DND-41 (cell line): ENCODE results near the gene ZFPM1.

ENCODE experiments used
- ATAC-seq: fragments of 200-7000 bp; cut with Tn5 transposase; 3 replicates; pipeline ENCODE4 v1.9.1; 2021; ENCODE audit warnings: low read depth; ENCODE audit not compliant: insufficient read depth
- DNase-seq: peaks from one replicate; pipeline ENCODE4 v3.0.0-alpha.2; 2020
- H2AFZ ChIP-seq: 2 replicates; pipeline ENCODE4 v1.6.0; 2012; ENCODE audit warnings: low read depth, low read length
- H3K27ac ChIP-seq: 2 replicates; pipeline ENCODE4 v1.5.1; 2012; ENCODE audit warnings: low read length, inconsistent platforms
- H3K27me3 ChIP-seq: fragments of 200-600 bp; sonication (generic); 2 replicates; pipeline ENCODE4 v1.6.0; 2012; ENCODE audit warnings: low read length, mild to moderate bottlenecking, inconsistent platforms; ENCODE audit not compliant: insufficient read depth, poor library complexity
- H3K36me3 ChIP-seq: 2 replicates; pipeline ENCODE4 v1.5.1; 2012; ENCODE audit warnings: low read length, inconsistent platforms; ENCODE audit not compliant: insufficient read depth
- H3K4me1 ChIP-seq: 2 replicates; pipeline ENCODE4 v1.5.1; 2012; ENCODE audit warnings: mild to moderate bottlenecking, low read length; ENCODE audit not compliant: insufficient read depth
- H3K4me2 ChIP-seq: 2 replicates; pipeline ENCODE4 v1.6.0; 2012; ENCODE audit warnings: mild to moderate bottlenecking, moderate library complexity, low read length, inconsistent platforms; ENCODE audit not compliant: insufficient read depth
- H3K4me3 ChIP-seq, 2 experiments: fragments of 200-600 bp in 1 of 2; shearing (Covaris generic) in 1 of 2; 2 replicates each; pipeline ENCODE4 v1.5.1; 2012 to 2016; ENCODE audit warnings: inconsistent platforms in 2 of 2, low read length in 2 of 2, mild to moderate bottlenecking in 2 of 2, low read depth in 1 of 2, moderate library complexity in 1 of 2
- H3K79me2 ChIP-seq: 2 replicates; pipeline ENCODE4 v1.6.0; 2012; ENCODE audit warnings: low read length, inconsistent platforms; ENCODE audit not compliant: insufficient read depth
- H3K9ac ChIP-seq: 2 replicates; pipeline ENCODE4 v1.6.0; 2012; ENCODE audit warnings: low read depth, mild to moderate bottlenecking, inconsistent platforms, low read length, moderate library complexity
- H3K9me3 ChIP-seq: 2 replicates; pipeline ENCODE4 v1.5.1; 2012; ENCODE audit warnings: low read length, moderate library complexity, mild to moderate bottlenecking, inconsistent platforms; ENCODE audit not compliant: insufficient read depth, severe bottlenecking
- H4K20me1 ChIP-seq: 2 replicates; pipeline ENCODE4 v1.6.0; 2012; ENCODE audit warnings: low read length; ENCODE audit not compliant: insufficient read depth
- CTCF ChIP-seq: IDR thresholded peaks from 2 replicates; pipeline ENCODE4 v1.5.1; 2012; ENCODE audit warnings: borderline replicate concordance, low read length, moderate library complexity, mild to moderate bottlenecking; ENCODE audit not compliant: poor library complexity, severe bottlenecking; ENCODE audit errors: extremely low read depth
- EZH2 ChIP-seq: IDR thresholded peaks from 3 replicates; pipeline ENCODE4 v1.6.1; 2012; ENCODE audit warnings: borderline replicate concordance, low read depth, mild to moderate bottlenecking, moderate library complexity, low read length, inconsistent platforms; ENCODE audit not compliant: severe bottlenecking

ZFPM1 gene

DNA sequence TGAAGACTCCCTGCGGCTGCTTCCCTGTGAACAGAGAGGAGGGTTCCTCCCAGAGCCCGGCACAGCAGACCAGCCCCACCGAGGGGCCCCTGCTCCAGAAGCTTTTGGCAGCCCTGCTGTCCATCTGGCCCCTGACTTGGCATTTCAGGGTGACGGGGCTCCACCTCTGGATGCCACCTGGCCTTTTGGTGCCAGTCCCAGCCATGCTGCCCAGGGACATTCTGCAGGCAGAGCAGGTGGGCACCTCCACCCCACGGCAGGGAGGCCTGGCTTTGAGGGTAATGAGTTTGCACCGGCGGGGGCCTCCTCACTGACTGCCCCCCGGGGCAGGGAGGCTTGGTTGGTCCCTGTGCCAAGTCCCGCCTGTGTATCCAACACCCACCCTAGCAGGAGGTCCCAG lies 20.3 kb upstream of the ZFPM1 start:
- Histone ChIP-seq H3K4me1 (peaks cover 14% of the 10 kb centered on the region), H4K20me1 (peaks cover 15% of the 10 kb centered on the region; the same call in 1 of the 2 replicates), H3K36me3 (no peaks in the 10 kb centered on the region), H2AFZ (no peak overlapping the region), H3K79me2 (no peaks in the 10 kb centered on the region), H3K4me2 (no peak overlapping the region), H3K9me3 (no peaks in the 10 kb centered on the region), H3K9ac (no peak overlapping the region), H3K27me3 (peaks cover 27% of the 10 kb centered on the region), H3K27ac (no peak overlapping the region), H3K4me3 (no peak overlapping the region)
- TF ChIP-seq CTCF (no peak), EZH2 (no peak)
- ATAC-seq, result no peak
- DNase-seq, result no peak

- Histone ChIP-seq H3K4me1 (peaks cover 14% of the 10 kb centered on the region), H3K9ac (no peak overlapping the region), H3K4me2 (no peak overlapping the region), H3K36me3 (no peaks in the 10 kb centered on the region), H3K4me3 (no peak overlapping the region), H3K79me2 (no peaks in the 10 kb centered on the region), H4K20me1 (peaks cover 15% of the 10 kb centered on the region; the same call in 1 of the 2 replicates), H3K27me3 (peaks cover 27% of the 10 kb centered on the region), H3K9me3 (no peaks in the 10 kb centered on the region), H3K27ac (no peak overlapping the region), H2AFZ (no peak overlapping the region)
- ATAC-seq (no peak), DNase-seq (no peak)
- TF ChIP-seq EZH2 (no peak), CTCF (no peak)
These were observed 19.3 kb upstream of the ZFPM1 start for GRCh38 chr16:88433632-88434352.

DNA sequence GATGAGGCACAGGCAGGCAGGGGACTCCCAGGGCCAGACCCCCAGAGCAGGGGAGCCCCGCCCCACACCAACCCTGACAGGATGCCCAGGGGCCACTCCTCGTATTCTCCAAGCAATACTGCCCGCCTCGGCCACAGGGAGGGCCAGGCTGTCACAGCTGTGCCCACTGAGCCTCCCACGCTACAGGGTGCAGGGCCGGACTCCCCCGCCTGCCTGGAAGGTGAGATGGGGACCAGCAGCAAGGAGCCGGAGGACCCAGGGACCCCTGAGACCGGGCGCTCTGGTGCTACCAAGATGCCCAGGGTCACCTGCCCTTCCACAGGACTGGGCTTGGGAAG lies 18.8 kb upstream of the ZFPM1 start:
- no peak overlapping the region for H3K9ac ChIP-seq
- no peak overlapping the region for H2AFZ ChIP-seq
- ATAC-seq (no peak), DNase-seq (no peak)
- no peak overlapping the region for H3K4me3 ChIP-seq
- H3K4me2 ChIP-seq, result no peak overlapping the region
- peaks cover 14% of the 10 kb centered on the region for H3K4me1 ChIP-seq
- no peak for TF ChIP-seq CTCF
- TF ChIP-seq EZH2, result no peak
- H3K79me2 ChIP-seq, result no peaks in the 10 kb centered on the region
- peaks cover 15% of the 10 kb centered on the region; the same call in 1 of the 2 replicates for H4K20me1 ChIP-seq
- H3K27me3 ChIP-seq, result peaks cover 27% of the 10 kb centered on the region
- H3K27ac ChIP-seq, result no peak overlapping the region
- H3K36me3 ChIP-seq, result no peaks in the 10 kb centered on the region
- H3K9me3 ChIP-seq, result no peaks in the 10 kb centered on the region

GRCh38 chr16:88434746-88435145 lies 18.3 kb upstream of the ZFPM1 start:
- ATAC-seq, result no peak
- Histone ChIP-seq H3K27me3 (peaks cover 26% of the 10 kb centered on the region), H3K79me2 (no peaks in the 10 kb centered on the region), H3K4me1 (peaks cover 10% of the 10 kb centered on the region), H3K9ac (no peak overlapping the region), H3K36me3 (no peaks in the 10 kb centered on the region), H3K9me3 (no peaks in the 10 kb centered on the region), H2AFZ (no peak overlapping the region), H4K20me1 (peaks cover 15% of the 10 kb centered on the region; the same call in 1 of the 2 replicates), H3K27ac (no peak overlapping the region), H3K4me3 (no peak overlapping the region), H3K4me2 (no peak overlapping the region)
- TF ChIP-seq CTCF (no peak), EZH2 (no peak)
- DNase-seq, result no peak
